HepG2 (cell line): Measurements from ENCODE around the gene LMAN2L. TPM values are rescaled to one million over a fixed set of nuclear protein-coding genes. Genes with fewer than 3 reads are reported as not detected.

ENCODE experiments used
- ATAC-seq: fragments of 200-7000 bp; cut with Tn5 transposase; 3 replicates; pipeline ENCODE4 v1.9.1; 2020; ENCODE audit warnings: mild to moderate bottlenecking, moderate library complexity
- BruUV-seq: library from RNA; stranded (reverse); fragments of 400-500 nt; replicated peaks from 2 replicates; lab custom pipeline; 2021; lab: Mats Ljungman, UMichigan
- CTCF ChIA-PET: fragments of 300-600 bp; formaldehyde crosslinking; extraction: SDS; loops from one replicate; lab custom pipeline; 2021; ENCODE audit warnings: low total read pairs, inconsistent platforms, low intra/inter-chr PET ratio; lab: Yijun Ruan, JAX
- POLR2A ChIA-PET: fragments of 350-600 bp; sonication (Branson Sonifier 250); formaldehyde crosslinking; loops from one replicate; lab custom pipeline; 2020; ENCODE audit warnings: antibody characterized with exemption, inconsistent platforms; lab: Yijun Ruan, JAX
- DNase-seq: peaks from one replicate; pipeline ENCODE4 v3.0.0-alpha.2; 2015; ENCODE audit warnings: low spot score
- FAIRE-seq: peaks from 3 replicates; lab custom pipeline; 2011; peaks lifted over from hg19 to GRCh38; lab: Jason Lieb, UNC
- H2AFZ ChIP-seq: one replicate; pipeline ENCODE4 v1.6.1; 2011; ENCODE audit warnings: low read length, inconsistent platforms
- H3K27ac ChIP-seq: fragments of 300-600 bp; 3 replicates; pipeline ENCODE4 v1.8.0; 2011; ENCODE audit warnings: mixed run types, mild to moderate bottlenecking, mixed read lengths, low read length, inconsistent platforms; ENCODE audit not compliant: insufficient read depth; ENCODE audit errors: extremely low read length
- H3K27me3 ChIP-seq, 2 experiments: fragments of 200-600 bp in 1 of 2; 2 replicates in 1 of 2; 3 replicates in 1 of 2; pipeline versions ENCODE4 v1.6.0 to v1.8.0; 2011; ENCODE audit warnings: low read length in 2 of 2, mild to moderate bottlenecking in 2 of 2, moderate library complexity in 2 of 2, inconsistent platforms in 1 of 2; ENCODE audit not compliant: insufficient read depth in 2 of 2, control insufficient read depth in 1 of 2
- H3K36me3 ChIP-seq, 2 experiments: fragments of 200-600 bp in 1 of 2; replicated peaks in 1 of 2; 2 replicates in 1 of 2; 3 replicates in 1 of 2; pipeline versions ENCODE4 v1.5.1 to v1.8.0; 2011; ENCODE audit warnings: low read length in 2 of 2, inconsistent platforms in 1 of 2; ENCODE audit not compliant: insufficient read depth in 2 of 2, control insufficient read depth in 1 of 2
- H3K4me1 ChIP-seq: 2 replicates; pipeline ENCODE4 v1.5.1; 2012; ENCODE audit warnings: low read length, inconsistent platforms; ENCODE audit not compliant: insufficient read depth
- H3K4me2 ChIP-seq: 2 replicates; pipeline ENCODE4 v1.6.0; 2011; ENCODE audit warnings: low read depth, low read length, inconsistent platforms
- H3K4me3 ChIP-seq, 3 experiments: fragments of 200-600 bp in 1 of 3; sonication (generic), shearing (Covaris generic) in 1 of 3; replicated peaks in 1 of 3; 2 replicates each; pipeline ENCODE4 v1.5.1; 2011 to 2016; ENCODE audit warnings: low read length in 3 of 3, inconsistent platforms in 2 of 3, low read depth in 2 of 3, mild to moderate bottlenecking in 2 of 3, control low read depth in 1 of 3, mixed read lengths in 1 of 3; ENCODE audit not compliant: insufficient read depth in 1 of 3
- H3K79me2 ChIP-seq: one replicate; pipeline ENCODE4 v1.6.1; 2011; ENCODE audit warnings: low read length, inconsistent platforms; ENCODE audit not compliant: insufficient read depth
- H3K9ac ChIP-seq: 2 replicates; pipeline ENCODE4 v1.6.0; 2011; ENCODE audit warnings: mild to moderate bottlenecking, low read depth, low read length, inconsistent platforms; ENCODE audit not compliant: insufficient read depth
- H3K9me3 ChIP-seq: 2 replicates; pipeline ENCODE4 v1.5.1; 2012; ENCODE audit warnings: mild to moderate bottlenecking, low read length
- H4K20me1 ChIP-seq: 2 replicates; pipeline ENCODE4 v1.6.0; 2011; ENCODE audit warnings: inconsistent platforms, mild to moderate bottlenecking, low read length, moderate library complexity; ENCODE audit not compliant: insufficient read depth
- GMEB1 ChIP-seq: sonication (generic); formaldehyde crosslinking; IDR thresholded peaks from 2 replicates; pipeline ENCODE4 v1.5.1; 2020; ENCODE audit warnings: missing genetic modification reagents, mild to moderate bottlenecking, borderline replicate concordance
- NFKBIZ ChIP-seq: IDR thresholded peaks from 2 replicates; pipeline ENCODE4 v1.6.1; 2018; ENCODE audit warnings: missing genetic modification reagents, missing compliant biosample characterization
- SMAD3 ChIP-seq: sonication (generic); formaldehyde crosslinking; IDR thresholded peaks from 2 replicates; pipeline ENCODE4 v1.4.0; 2020; ENCODE audit warnings: missing genetic modification reagents
- SMC3 ChIP-seq: IDR thresholded peaks from 2 replicates; pipeline ENCODE4 v1.6.1; 2011; ENCODE audit warnings: low read length, improper control_type of control experiment
- SOX6 ChIP-seq, 2 experiments: fragments of 450-650 bp in 1 of 2; sonication (generic) in 1 of 2; formaldehyde crosslinking in 1 of 2; IDR thresholded peaks; 2 replicates each; pipeline versions ENCODE4 v1.4.0 to v1.6.1; 2017 to 2020; ENCODE audit warnings: antibody characterized with exemption in 1 of 2, mild to moderate bottlenecking in 1 of 2, missing genetic modification reagents in 1 of 2
- WIZ ChIP-seq: sonication (generic); formaldehyde crosslinking; IDR thresholded peaks from 2 replicates; pipeline ENCODE4 v1.5.1; 2020; ENCODE audit warnings: mild to moderate bottlenecking, missing genetic modification reagents
- ZBTB7A ChIP-seq: sonication (generic); formaldehyde crosslinking; IDR thresholded peaks from 2 replicates; pipeline ENCODE4 v1.8.0; 2022; ENCODE audit warnings: mild to moderate bottlenecking, missing genetic modification reagents
- ZNF512 ChIP-seq: sonication (generic); formaldehyde crosslinking; IDR thresholded peaks from 2 replicates; pipeline ENCODE4 v1.4.0; 2020; ENCODE audit warnings: mild to moderate bottlenecking, missing genetic modification reagents
- ZNF563 ChIP-seq: sonication (generic); formaldehyde crosslinking; IDR thresholded peaks from 2 replicates; pipeline ENCODE4 v1.8.0; 2022; ENCODE audit warnings: mild to moderate bottlenecking, moderate library complexity, missing genetic modification reagents
- ZNF687 ChIP-seq: sonication (generic); formaldehyde crosslinking; IDR thresholded peaks from 2 replicates; pipeline ENCODE4 v1.5.1; 2020; ENCODE audit warnings: mild to moderate bottlenecking, missing genetic modification reagents, moderate library complexity
- ZNF709 ChIP-seq: sonication (generic); formaldehyde crosslinking; IDR thresholded peaks from 2 replicates; pipeline ENCODE4 v1.5.0; 2020; ENCODE audit warnings: mild to moderate bottlenecking, missing genetic modification reagents
- ZSCAN5A ChIP-seq: sonication (generic); formaldehyde crosslinking; IDR thresholded peaks from 2 replicates; pipeline ENCODE4 v1.8.0; 2022; ENCODE audit warnings: mild to moderate bottlenecking, missing genetic modification reagents, borderline replicate concordance
- WGBS: methylation state at CpG from one replicate; pipeline ENCODE4 v1.1.6; 2017; ENCODE audit warnings: low lambda C conversion rate; 5-methylcytosine and 5-hydroxymethylcytosine counted together
- in situ Hi-C: cut with HindIII; loops from 2 replicates; pipeline ENCODE4 v1.10.0; 2017; ENCODE audit warnings: low pct_unique_long_range_greater_than_20kb; ENCODE audit not compliant: extremely low pct_ligation_motif_present
- intact Hi-C: fragments of 100-400 bp; cut with micrococcal nuclease; formaldehyde crosslinking; loops from one replicate; pipeline ENCODE4 v1.10.0; 2022; ENCODE audit not compliant: unreplicated experiment
- polyA plus RNA-seq, 8 experiments: library from polyadenylated mRNA; depleted of rRNA in 3 of 8; stranded (reverse) in 7 of 8; unstranded in 1 of 8; fragments of >200 nt; fragmentation: Illumina TruSeq in 4 of 8; extraction: Trizol in 4 of 8; gene quantifications; 2 replicates each; pipeline versions ENCODE4 v1.2.1 to v1.2.3, GENCODE V29; 2011 to 2016; ENCODE audit warnings: low read depth in 4 of 8, missing spikeins in 1 of 8, mixed read lengths in 1 of 8; ENCODE audit not compliant: insufficient read depth in 1 of 8
- total RNA-seq, 5 experiments: library from RNA; depleted of rRNA; stranded (reverse); fragments of >200 nt; fragmentation: Illumina TruSeq; extraction: Trizol; gene quantifications; 2 replicates each; pipeline ENCODE4 v1.2.3, GENCODE V29; 2016; ENCODE audit warnings: low read depth in 1 of 5

Gene LMAN2L
- total and polyA plus RNA-seq, 2 of the 13 experiments (the other 11 are each of a cell fraction or from before 2014, with no cell fraction given): 39.1 to 57.9 TPM

- peak; percentile 49 for DNase-seq
- peak; percentile 69 for ATAC-seq
- peaks cover 0 to 3% of the 10 kb centered on the region in 2 experiments; a peak in 1 of 5 replicates for H3K27me3 ChIP-seq
- peak overlapping the region; percentile 17 for H3K27ac ChIP-seq
- peak overlapping the region; percentile 45 for H2AFZ ChIP-seq
- H3K9ac ChIP-seq: peak overlapping the region; percentile 53; the same call in 1 of the 2 replicates
- POLR2A ChIA-PET: interaction anchor here (0.8 to 2.6 kb wide), 7 partner anchors 25 to 214 kb away, joined by 3 to 14 read pairs (median 3); partner anchors contain the start of genes ANKRD39 and CNNM3
- peaks cover 86% of the 10 kb centered on the region for H3K4me1 ChIP-seq
- H3K36me3 ChIP-seq: no peaks in the 10 kb centered on the region; a peak in 1 of 5 replicates
- CTCF ChIA-PET: interaction anchor here (1.4 kb wide), 1 partner anchor 38 kb away, joined by 3 read pairs; no protein-coding TSS in a partner anchor
- FAIRE-seq: peak; percentile 73
- H3K79me2 ChIP-seq: peaks cover 25% of the 10 kb centered on the region
- BruUV-seq: no TSS peak
- WGBS: 3% methylated on average over 7 of the region's 7 CpGs
- H4K20me1 ChIP-seq: no peaks in the 10 kb centered on the region; the same call in 1 of the 2 replicates
- in situ Hi-C loops: no loop called here
- intact Hi-C loops: loop anchor here (1.0 to 10.0 kb wide), 7 partner anchors 37 to 226 kb away; partner anchors contain the start of genes ARID5A and CNNM3
- H3K4me3 ChIP-seq: peak overlapping the region; percentile 59 to 94 (median 77)
- H3K9me3 ChIP-seq: no peaks in the 10 kb centered on the region
- peak overlapping the region; percentile 100 for H3K4me2 ChIP-seq
- TF ChIP-seq ZNF563 (CRISPR knock-in tag) (peak; percentile 53; the same call in 1 of the 2 replicates), ZSCAN5A (CRISPR knock-in tag) (no peak), SMAD3 (CRISPR knock-in tag) (no peak), ZNF512 (no peak), ZNF687 (CRISPR knock-in tag) (peak; percentile 42; the same call in 1 of the 2 replicates), NFKBIZ (CRISPR knock-in tag) (0 out of 2 replicates have a peak, but pooled peaks have one; percentile 40), WIZ (CRISPR knock-in tag) (0 out of 2 replicates have a peak, but pooled peaks have one; percentile 5), ZBTB7A (0 out of 2 replicates have a peak, but pooled peaks have one; percentile 38), SMC3 (0 out of 2 replicates have a peak, but pooled peaks have one; percentile 28), ZNF709 (CRISPR knock-in tag) (peak; percentile 56; the same call in 1 of the 2 replicates), SOX6 (IDR thresholded peaks at IDR 0.05) (no peak), SOX6 (CRISPR knock-in tag; IDR thresholded peaks at IDR 0.05) (0 out of 2 replicates have a peak, but pooled peaks have one; percentile 24), GMEB1 (CRISPR knock-in tag) (peak; percentile 34; the same call in 1 of the 2 replicates)
Measured at GRCh38 chr2:96763511-96764252, 23.8 kb upstream of the LMAN2L start.
